ENCODE data around the gene TSR3.
A peak's percentile ranks its signal among the peaks of the same experiment; 100 is the strongest.

The TSR3 gene

DNA sequence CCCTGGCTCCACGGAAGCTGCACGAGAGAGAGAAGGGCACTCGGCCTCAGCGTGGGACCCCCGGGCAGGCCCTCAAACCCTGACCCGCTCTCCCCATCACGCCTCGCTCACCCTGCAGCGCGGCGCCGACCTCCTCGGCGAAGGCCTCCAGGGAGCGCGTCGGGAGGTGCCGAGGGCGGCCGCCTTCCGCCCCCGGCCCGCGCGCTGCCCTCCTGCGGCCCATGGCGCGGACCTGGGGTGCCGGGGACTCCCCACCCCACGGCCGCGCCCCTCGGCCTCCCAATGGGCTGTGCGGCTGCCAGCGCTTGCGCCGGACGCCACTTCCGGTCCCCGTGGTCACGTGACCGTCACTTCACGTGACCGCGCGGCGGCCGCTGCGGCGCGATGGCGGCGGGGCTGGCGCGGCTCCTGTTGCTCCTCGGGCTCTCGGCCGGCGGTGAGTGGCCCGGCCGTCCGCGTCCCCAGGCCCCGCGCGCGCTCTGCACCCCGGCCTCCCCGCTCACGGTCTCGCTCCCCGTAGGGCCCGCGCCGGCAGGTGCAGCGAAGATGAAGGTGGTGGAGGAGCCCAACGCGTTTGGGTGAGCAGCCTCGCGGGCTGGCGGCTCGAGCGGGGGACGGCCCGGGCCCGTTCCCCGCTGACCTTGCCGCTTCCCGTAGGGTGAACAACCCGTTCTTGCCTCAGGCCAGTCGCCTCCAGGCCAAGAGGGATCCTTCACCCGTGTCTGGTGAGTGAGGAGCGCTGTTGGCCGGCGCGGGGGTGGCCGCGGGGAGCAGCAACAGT lies at the start of gene TSR3, which contains the start of gene GNPTG:
TSR3 (minus strand) TSS at position 297 of the 781 bp plus-strand sequence; CDS start at position 223, 74 bp downstream.
GNPTG (plus strand) TSS at position 350 of the 781 bp plus-strand sequence; CDS start at position 385, 35 bp downstream.
- no peak within 1 kb of the TSS for H3K27ac ChIP-seq (ENCODE audit: low read depth, low read length)
- no peaks in the 10 kb centered on the region for H3K27me3 ChIP-seq (ENCODE audit: control insufficient read depth, insufficient read depth, low read length)
- H3K9me3 ChIP-seq (ENCODE audit: control insufficient read depth, insufficient read depth, low read length): no peaks in the 10 kb centered on the region
- 0 out of 2 replicates have a peak, but pooled peaks cover 3% of the 10 kb centered on the region for H3K4me1 ChIP-seq (ENCODE audit: control insufficient read depth, insufficient read depth, low read length)
- peak within 1 kb of the TSS; percentile 92 for H3K4me3 ChIP-seq (ENCODE audit: low read depth, low read length)
- peak within 1 kb of the TSS; percentile 81; the same call in 1 of the 2 replicates for H3K9ac ChIP-seq (ENCODE audit: low read depth, low read length)
- peaks cover 26% of the 10 kb centered on the region for H3K36me3 ChIP-seq (ENCODE audit: control insufficient read depth, insufficient read depth, low read length)

DNA sequence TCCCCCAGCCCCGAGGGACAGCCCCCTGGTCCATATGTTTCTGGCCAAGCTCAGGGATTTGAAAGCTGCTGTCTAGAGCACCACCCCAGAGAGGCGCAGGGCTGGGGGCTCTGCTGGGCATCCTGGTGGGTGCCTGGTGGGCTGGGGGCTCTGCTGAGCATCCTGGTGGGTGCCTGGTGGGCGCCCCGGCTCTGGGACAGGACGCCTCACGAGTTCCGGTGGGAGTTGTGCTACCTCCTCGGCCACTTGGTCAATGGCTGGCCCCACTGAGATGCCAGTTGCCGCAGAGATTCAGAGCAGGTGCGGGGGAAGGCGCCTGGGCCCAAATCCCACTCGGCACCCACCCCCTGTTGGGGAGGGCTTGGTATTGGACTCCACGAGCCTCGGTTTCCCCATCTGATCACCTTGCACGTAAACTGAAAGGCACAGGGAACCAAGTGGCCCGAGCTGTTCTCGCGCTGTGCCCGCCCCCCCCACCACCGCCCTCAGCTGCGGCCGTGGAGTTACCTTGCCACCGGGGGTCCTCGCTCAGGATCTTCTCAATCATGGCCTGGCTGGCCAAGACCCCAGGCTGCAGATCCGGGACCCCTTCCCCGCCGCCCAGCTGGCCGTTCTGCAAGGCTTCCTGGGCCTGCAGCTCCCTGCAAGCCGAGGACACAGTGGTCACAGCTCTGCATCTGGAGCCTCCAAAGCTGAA lies 49.5 kb upstream of the TSR3 start:
- Histone ChIP-seq H3K9ac (ENCODE audit: low read depth, low read length) (no peak overlapping the region), H3K4me3 (ENCODE audit: low read depth, low read length) (no peak overlapping the region), H3K36me3 (ENCODE audit: control insufficient read depth, insufficient read depth, low read length) (peaks cover 31% of the 10 kb centered on the region), H3K4me1 (ENCODE audit: control insufficient read depth, insufficient read depth, low read length) (no peaks in the 10 kb centered on the region), H3K27ac (ENCODE audit: low read depth, low read length) (no peak overlapping the region), H3K27me3 (ENCODE audit: control insufficient read depth, insufficient read depth, low read length) (no peaks in the 10 kb centered on the region), H3K9me3 (ENCODE audit: control insufficient read depth, insufficient read depth, low read length) (no peaks in the 10 kb centered on the region)

DNA sequence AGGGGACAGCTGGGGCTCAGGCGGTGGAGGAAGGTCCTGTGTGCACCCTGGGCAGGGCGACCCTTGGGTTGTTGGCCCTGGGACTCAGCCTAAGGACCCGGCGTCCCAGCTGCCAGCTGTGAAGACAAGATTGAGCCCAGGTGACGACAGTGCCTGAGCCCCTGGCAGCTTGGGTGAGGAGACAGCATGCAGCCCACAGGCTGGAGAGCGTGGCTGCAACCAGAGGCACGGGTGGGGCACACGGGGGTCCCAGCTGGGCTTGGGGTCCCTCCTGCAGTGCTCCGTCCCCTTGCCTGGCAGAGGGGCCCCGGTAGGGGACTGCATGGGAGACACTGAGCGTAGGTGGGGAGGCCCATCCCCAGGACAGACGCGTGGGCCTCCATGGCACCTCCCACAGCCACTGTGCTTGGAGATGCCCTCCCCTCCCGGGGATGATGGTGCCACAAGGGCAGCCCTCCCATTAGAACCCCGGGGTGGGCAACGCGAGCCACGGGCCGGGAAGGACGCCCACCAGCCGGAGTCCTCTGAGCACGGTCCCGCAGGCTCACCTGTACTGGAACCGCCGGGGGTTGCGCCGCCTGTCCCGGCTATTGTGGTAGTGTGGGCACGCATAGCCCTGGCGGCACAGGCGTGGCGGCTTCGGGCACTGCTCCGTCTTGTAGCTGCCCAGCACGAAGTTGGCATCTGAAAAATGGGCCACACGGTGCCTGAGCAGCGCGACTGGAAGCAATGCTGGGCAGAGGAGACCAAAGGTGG lies 47.3 kb upstream of the TSR3 start:
- Histone ChIP-seq H3K27me3 (ENCODE audit: control insufficient read depth, insufficient read depth, low read length) (no peaks in the 10 kb centered on the region), H3K9ac (ENCODE audit: low read depth, low read length) (no peak overlapping the region), H3K27ac (ENCODE audit: low read depth, low read length) (no peak overlapping the region), H3K4me3 (ENCODE audit: low read depth, low read length) (no peak overlapping the region), H3K36me3 (ENCODE audit: control insufficient read depth, insufficient read depth, low read length) (peaks cover 29% of the 10 kb centered on the region), H3K9me3 (ENCODE audit: control insufficient read depth, insufficient read depth, low read length) (no peaks in the 10 kb centered on the region), H3K4me1 (ENCODE audit: control insufficient read depth, insufficient read depth, low read length) (no peaks in the 10 kb centered on the region)

DNA sequence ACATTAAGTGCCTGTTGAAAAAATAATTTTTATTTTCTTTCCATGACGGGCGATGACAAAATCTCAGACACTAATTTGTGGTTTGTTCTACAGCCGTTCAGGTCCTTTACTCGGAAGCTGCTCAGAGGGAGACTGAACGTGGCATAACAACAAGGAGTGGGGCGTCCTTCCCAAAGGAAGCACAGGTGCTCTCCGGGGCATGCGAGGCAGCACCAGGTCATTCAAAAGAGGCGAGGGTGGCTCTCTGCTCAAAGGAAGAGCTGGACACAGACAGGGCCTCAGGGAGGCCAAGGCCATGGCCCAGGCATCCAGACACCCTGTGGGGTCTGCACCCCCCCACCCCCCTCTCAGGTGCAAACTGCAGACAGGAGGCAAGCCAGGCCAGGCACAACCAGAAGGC lies 46.7 kb upstream of the TSR3 start:
- Histone ChIP-seq H3K4me1 (ENCODE audit: control insufficient read depth, insufficient read depth, low read length) (no peaks in the 10 kb centered on the region), H3K9me3 (ENCODE audit: control insufficient read depth, insufficient read depth, low read length) (no peaks in the 10 kb centered on the region), H3K9ac (ENCODE audit: low read depth, low read length) (no peak overlapping the region), H3K27me3 (ENCODE audit: control insufficient read depth, insufficient read depth, low read length) (no peaks in the 10 kb centered on the region), H3K27ac (ENCODE audit: low read depth, low read length) (no peak overlapping the region), H3K4me3 (ENCODE audit: low read depth, low read length) (no peak overlapping the region), H3K36me3 (ENCODE audit: control insufficient read depth, insufficient read depth, low read length) (peaks cover 29% of the 10 kb centered on the region)

DNA sequence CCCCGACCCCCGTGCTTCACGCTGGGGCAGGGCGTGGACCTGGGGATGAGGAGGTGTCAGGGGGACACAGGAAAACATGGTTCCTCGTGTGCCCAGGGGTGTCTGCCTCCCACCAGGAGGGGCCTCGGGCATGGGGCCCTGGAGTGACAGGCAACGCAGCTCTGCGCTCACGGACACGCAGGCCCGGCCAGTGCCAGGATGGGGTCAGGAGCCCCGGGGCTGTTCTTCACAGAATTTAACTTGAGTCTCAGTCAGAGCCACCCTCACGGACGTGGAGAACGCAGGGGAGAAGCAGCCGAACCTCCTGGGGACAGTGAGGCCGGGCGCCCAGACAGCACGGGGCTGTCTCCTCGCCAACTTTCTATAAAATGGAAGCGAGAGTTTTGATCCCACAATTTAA lies 46.1 kb upstream of the TSR3 start:
- Histone ChIP-seq H3K36me3 (ENCODE audit: control insufficient read depth, insufficient read depth, low read length) (peaks cover 27% of the 10 kb centered on the region), H3K9ac (ENCODE audit: low read depth, low read length) (no peak overlapping the region), H3K27me3 (ENCODE audit: control insufficient read depth, insufficient read depth, low read length) (no peaks in the 10 kb centered on the region), H3K4me1 (ENCODE audit: control insufficient read depth, insufficient read depth, low read length) (no peaks in the 10 kb centered on the region), H3K9me3 (ENCODE audit: control insufficient read depth, insufficient read depth, low read length) (no peaks in the 10 kb centered on the region), H3K27ac (ENCODE audit: low read depth, low read length) (no peak overlapping the region), H3K4me3 (ENCODE audit: low read depth, low read length) (no peak overlapping the region)

DNA sequence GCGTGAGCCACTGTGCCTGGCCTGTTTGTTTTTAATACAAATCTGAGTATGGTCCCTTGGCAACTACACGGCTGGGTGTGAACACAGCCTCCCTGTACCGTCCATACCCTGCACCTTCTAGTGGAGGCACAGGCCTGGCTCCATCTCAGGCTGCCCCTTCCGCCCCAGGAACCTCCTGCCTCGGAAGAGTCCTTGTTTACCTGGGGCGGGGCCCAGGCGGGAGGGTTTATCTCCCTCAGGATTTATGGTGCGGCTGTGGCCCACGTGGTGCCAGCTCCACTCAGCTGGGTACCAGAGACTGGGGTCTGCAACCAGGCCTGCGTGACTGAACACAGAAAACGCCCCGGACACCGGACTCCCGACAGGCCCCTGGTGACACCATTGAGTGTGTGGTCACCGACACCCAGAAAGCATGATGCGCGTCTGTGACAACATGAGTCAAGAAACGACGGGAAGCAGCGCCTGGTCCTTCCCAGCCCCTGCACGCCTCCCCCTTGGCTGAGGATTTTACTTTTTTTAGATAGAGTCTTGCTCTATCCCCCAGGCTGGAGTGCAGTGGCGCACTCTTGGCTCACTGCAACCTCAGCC lies 43.9 kb upstream of the TSR3 start:
- H3K9me3 ChIP-seq (ENCODE audit: control insufficient read depth, insufficient read depth, low read length): no peaks in the 10 kb centered on the region
- peaks cover 13% of the 10 kb centered on the region for H3K36me3 ChIP-seq (ENCODE audit: control insufficient read depth, insufficient read depth, low read length)
- H3K4me1 ChIP-seq (ENCODE audit: control insufficient read depth, insufficient read depth, low read length): no peaks in the 10 kb centered on the region
- H3K27ac ChIP-seq (ENCODE audit: low read depth, low read length): no peak overlapping the region
- H3K27me3 ChIP-seq (ENCODE audit: control insufficient read depth, insufficient read depth, low read length): no peaks in the 10 kb centered on the region
- no peak overlapping the region for H3K9ac ChIP-seq (ENCODE audit: low read depth, low read length)
- no peak overlapping the region for H3K4me3 ChIP-seq (ENCODE audit: low read depth, low read length)

DNA sequence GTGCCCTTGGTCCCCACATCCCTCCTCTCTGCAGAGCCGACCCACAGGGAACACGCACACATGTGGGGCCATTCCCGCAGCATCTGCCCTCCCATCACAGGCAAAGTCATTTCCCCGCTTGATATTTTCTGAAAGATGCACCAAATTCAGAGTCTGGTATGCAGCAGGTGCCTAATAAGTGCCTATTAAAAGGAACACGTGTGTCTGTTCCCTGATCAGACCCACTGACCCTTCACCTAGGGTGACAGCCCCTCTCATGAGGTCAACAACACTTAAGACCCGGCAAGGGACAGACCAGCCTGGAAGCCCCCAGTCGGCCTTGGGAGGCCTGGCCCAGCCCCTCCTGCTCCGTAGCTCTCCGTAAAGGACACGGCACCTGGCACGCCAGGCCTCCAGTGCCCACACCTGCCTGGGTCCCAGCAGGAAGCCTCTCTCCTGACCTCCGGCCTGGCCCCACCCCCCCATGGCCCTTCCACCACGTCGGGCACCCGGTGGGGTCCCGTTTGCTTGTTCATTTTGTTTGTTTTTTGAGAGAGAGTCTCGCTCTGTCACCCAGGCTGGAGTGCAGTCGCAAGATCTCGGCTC lies 42.8 kb upstream of the TSR3 start:
- Histone ChIP-seq H3K9ac (ENCODE audit: low read depth, low read length) (no peak overlapping the region), H3K27ac (ENCODE audit: low read depth, low read length) (no peak overlapping the region), H3K4me1 (ENCODE audit: control insufficient read depth, insufficient read depth, low read length) (no peaks in the 10 kb centered on the region), H3K27me3 (ENCODE audit: control insufficient read depth, insufficient read depth, low read length) (no peaks in the 10 kb centered on the region), H3K36me3 (ENCODE audit: control insufficient read depth, insufficient read depth, low read length) (peaks cover 22% of the 10 kb centered on the region), H3K4me3 (ENCODE audit: low read depth, low read length) (no peak overlapping the region), H3K9me3 (ENCODE audit: control insufficient read depth, insufficient read depth, low read length) (no peaks in the 10 kb centered on the region)

DNA sequence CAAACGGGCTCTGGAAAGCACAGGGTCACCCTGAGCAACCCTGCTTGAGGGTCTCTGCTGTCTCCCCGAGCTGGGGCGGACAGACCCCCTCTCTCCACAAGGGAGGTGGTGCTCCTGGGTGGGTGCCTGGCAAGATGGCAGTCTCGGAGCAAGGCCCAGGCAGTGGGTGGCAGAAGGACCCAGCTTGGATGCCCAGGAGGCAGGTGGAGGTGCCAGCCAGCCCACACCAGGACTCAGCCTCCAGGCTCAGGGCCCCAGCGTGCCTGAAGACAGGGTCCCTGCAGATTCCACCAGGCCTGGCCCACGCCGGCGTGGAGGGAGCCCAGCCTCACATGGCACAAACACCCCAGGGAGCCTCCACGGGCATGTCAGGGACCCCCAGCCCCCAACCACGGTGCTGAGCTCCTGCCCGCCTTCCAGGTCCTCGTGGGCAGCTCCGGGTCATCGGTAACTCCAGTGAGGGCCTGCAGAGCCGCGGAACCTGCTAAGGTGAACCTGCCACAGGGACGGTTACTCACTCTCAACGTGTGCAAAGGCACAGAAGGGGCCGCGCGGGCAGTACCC lies 42.0 kb upstream of the TSR3 start:
- no peaks in the 10 kb centered on the region for H3K4me1 ChIP-seq (ENCODE audit: control insufficient read depth, insufficient read depth, low read length)
- no peaks in the 10 kb centered on the region for H3K27me3 ChIP-seq (ENCODE audit: control insufficient read depth, insufficient read depth, low read length)
- no peak overlapping the region for H3K27ac ChIP-seq (ENCODE audit: low read depth, low read length)
- H3K4me3 ChIP-seq (ENCODE audit: low read depth, low read length): no peak overlapping the region
- H3K9ac ChIP-seq (ENCODE audit: low read depth, low read length): no peak overlapping the region
- H3K36me3 ChIP-seq (ENCODE audit: control insufficient read depth, insufficient read depth, low read length): peaks cover 21% of the 10 kb centered on the region
- H3K9me3 ChIP-seq (ENCODE audit: control insufficient read depth, insufficient read depth, low read length): no peaks in the 10 kb centered on the region

DNA sequence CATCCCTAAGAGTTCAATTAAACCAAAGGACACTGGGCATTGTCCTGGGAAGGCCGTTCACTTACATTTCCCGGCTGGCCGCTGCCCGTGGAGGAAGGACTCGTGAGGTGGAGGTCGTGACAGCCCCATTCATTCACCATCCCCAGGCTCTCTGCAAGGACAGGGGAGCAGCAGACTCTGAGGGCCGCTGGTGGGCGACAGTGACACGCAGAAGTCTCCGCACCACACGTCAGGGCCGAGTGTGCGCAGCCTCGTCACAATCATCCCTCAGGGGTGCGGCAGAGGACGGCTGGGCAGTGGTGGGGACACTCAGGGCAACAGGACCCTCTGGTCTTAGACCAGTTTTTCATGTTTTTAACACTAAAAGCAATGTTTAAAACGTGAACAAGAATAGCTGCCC lies 41.1 kb upstream of the TSR3 start:
- Histone ChIP-seq H3K36me3 (ENCODE audit: control insufficient read depth, insufficient read depth, low read length) (peaks cover 25% of the 10 kb centered on the region), H3K9me3 (ENCODE audit: control insufficient read depth, insufficient read depth, low read length) (no peaks in the 10 kb centered on the region), H3K4me1 (ENCODE audit: control insufficient read depth, insufficient read depth, low read length) (no peaks in the 10 kb centered on the region), H3K27ac (ENCODE audit: low read depth, low read length) (no peak overlapping the region), H3K9ac (ENCODE audit: low read depth, low read length) (no peak overlapping the region), H3K27me3 (ENCODE audit: control insufficient read depth, insufficient read depth, low read length) (no peaks in the 10 kb centered on the region), H3K4me3 (ENCODE audit: low read depth, low read length) (no peak overlapping the region)

DNA sequence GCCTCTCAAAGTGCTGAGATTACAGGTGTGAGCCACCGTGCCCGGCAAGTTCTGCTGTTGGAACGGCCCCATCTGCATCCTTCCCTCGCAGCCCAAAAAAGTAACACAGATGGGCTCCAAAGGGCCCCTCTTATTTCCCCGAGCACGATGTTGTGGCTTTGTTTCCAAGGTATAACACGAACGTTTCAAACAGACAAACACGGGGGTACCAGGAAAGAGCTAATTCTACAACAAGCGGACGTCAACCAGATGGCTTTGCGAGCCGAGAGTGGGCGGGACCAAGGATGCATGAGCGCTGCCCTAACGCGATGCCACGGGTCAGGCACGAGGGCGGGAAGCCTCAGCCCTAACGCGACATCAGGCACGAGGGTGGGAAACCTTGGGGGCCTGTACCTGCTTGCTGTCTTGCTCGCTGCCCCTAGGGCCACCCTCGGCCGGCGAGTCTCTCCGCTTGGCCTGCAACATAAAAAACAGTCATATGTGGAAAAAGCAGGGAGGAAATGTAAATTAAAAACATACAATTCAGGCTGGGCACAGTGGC lies 38.6 kb upstream of the TSR3 start:
- Histone ChIP-seq H3K9ac (ENCODE audit: low read depth, low read length) (no peak overlapping the region), H3K4me1 (ENCODE audit: control insufficient read depth, insufficient read depth, low read length) (no peaks in the 10 kb centered on the region), H3K4me3 (ENCODE audit: low read depth, low read length) (no peak overlapping the region), H3K27ac (ENCODE audit: low read depth, low read length) (no peak overlapping the region), H3K27me3 (ENCODE audit: control insufficient read depth, insufficient read depth, low read length) (no peaks in the 10 kb centered on the region), H3K36me3 (ENCODE audit: control insufficient read depth, insufficient read depth, low read length) (peaks cover 25% of the 10 kb centered on the region), H3K9me3 (ENCODE audit: control insufficient read depth, insufficient read depth, low read length) (no peaks in the 10 kb centered on the region)

Measured in HUES48 (cell line).